RWPE2 (cell line): Measurements from ENCODE around the gene TMX2.
A peak's percentile ranks its signal among the peaks of the same experiment; 100 is the strongest.

ENCODE experiments used
- ATAC-seq: fragments of 200-7000 bp; cut with Tn5 transposase; 3 replicates; pipeline ENCODE4 v1.9.1; 2021; ENCODE audit warnings: low read depth
- DNase-seq: peaks from one replicate; pipeline ENCODE4 v3.0.0-alpha.2; 2020; ENCODE audit warnings: low spot score
- H3K27ac ChIP-seq: fragments of 450-650 bp; 2 replicates; pipeline ENCODE4 v1.5.1; 2017; ENCODE audit warnings: mild to moderate bottlenecking; ENCODE audit not compliant: poor library complexity, severe bottlenecking
- H3K27me3 ChIP-seq: fragments of 250-450 bp; sonication (Bioruptor Pico); 2 replicates; pipeline ENCODE4 v1.5.1; 2021; ENCODE audit warnings: mild to moderate bottlenecking, moderate library complexity; ENCODE audit not compliant: insufficient read depth, poor library complexity, severe bottlenecking
- H3K36me3 ChIP-seq: fragments of 250-450 bp; sonication (Bioruptor Pico); 2 replicates; pipeline ENCODE4 v1.5.1; 2020; ENCODE audit warnings: low read depth, mild to moderate bottlenecking, moderate library complexity
- H3K4me1 ChIP-seq: fragments of 250-450 bp; sonication (Bioruptor Pico); 2 replicates; pipeline ENCODE4 v1.5.1; 2021; ENCODE audit warnings: mild to moderate bottlenecking, moderate library complexity; ENCODE audit not compliant: insufficient read depth, poor library complexity, severe bottlenecking
- H3K4me3 ChIP-seq: fragments of 250-450 bp; sonication (Bioruptor Pico); 2 replicates; pipeline ENCODE4 v1.5.1; 2021; ENCODE audit warnings: mild to moderate bottlenecking, moderate library complexity; ENCODE audit not compliant: severe bottlenecking
- H3K9me3 ChIP-seq: fragments of 250-450 bp; sonication (Bioruptor Pico); 2 replicates; pipeline ENCODE4 v1.5.1; 2021; ENCODE audit warnings: mild to moderate bottlenecking, moderate library complexity; ENCODE audit not compliant: severe bottlenecking
- TF ChIP-seq, protein P1 (sequence below): fragments of 450-650 bp; IDR thresholded peaks from one replicate; pipeline ENCODE4 v1.5.1; 2017; ENCODE audit warnings: mild to moderate bottlenecking, moderate library complexity; ENCODE audit not compliant: poor library complexity, severe bottlenecking

Gene TMX2

DNA sequence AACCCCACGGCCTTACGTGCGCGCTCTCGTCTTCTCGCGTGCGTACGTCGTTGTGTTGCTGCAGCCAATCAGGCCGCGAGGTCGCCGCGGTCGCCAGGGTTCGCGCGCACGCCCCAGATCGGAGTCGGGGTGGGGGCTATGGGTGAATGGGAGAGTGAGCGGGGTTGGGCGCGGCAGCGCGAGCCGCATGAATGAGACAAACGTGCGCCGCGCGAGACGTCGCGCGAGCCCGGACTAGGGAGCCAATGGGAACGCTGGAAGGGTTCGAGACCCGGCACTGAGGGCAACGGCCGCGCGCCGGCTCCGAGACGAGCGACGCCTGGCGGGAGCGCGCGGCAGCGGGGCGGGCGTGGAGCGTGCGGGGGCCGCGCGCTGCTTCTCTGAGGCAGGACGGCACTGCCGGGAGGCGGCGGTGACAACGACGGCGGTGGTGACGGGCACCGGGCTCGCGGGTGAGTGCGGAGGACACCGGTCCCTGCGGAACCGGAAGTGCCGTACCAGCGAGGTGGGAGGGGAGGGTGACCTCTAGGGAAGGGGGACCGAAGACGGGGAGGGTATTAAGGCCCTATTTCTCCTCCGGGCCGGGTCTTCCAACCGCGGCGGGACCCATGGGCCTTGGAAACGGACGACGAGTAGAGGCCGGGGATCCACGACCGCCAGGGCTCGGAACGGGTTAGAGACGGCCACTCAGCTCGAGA lies 44.5 kb upstream of the TMX2 start, which contains the start of gene ZDHHC5:
TSS of gene ZDHHC5 (plus strand) at position 379 of the 698 bp plus-strand sequence. CDS start 4,977 bp downstream, outside the sequence.
- TF ChIP-seq, protein P1, sequence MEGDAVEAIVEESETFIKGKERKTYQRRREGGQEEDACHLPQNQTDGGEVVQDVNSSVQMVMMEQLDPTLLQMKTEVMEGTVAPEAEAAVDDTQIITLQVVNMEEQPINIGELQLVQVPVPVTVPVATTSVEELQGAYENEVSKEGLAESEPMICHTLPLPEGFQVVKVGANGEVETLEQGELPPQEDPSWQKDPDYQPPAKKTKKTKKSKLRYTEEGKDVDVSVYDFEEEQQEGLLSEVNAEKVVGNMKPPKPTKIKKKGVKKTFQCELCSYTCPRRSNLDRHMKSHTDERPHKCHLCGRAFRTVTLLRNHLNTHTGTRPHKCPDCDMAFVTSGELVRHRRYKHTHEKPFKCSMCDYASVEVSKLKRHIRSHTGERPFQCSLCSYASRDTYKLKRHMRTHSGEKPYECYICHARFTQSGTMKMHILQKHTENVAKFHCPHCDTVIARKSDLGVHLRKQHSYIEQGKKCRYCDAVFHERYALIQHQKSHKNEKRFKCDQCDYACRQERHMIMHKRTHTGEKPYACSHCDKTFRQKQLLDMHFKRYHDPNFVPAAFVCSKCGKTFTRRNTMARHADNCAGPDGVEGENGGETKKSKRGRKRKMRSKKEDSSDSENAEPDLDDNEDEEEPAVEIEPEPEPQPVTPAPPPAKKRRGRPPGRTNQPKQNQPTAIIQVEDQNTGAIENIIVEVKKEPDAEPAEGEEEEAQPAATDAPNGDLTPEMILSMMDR = peak; percentile 36
- peak within 1 kb of the TSS; percentile 83 for H3K4me3 ChIP-seq
- peak within 1 kb of the TSS; percentile 90 for H3K27ac ChIP-seq
- H3K27me3 ChIP-seq = no peaks in the 10 kb centered on the region
- DNase-seq (peak; percentile 99), ATAC-seq (peak; percentile 92)
- no peaks in the 10 kb centered on the region for H3K9me3 ChIP-seq
- H3K4me1 ChIP-seq = peaks cover 16% of the 10 kb centered on the region
- H3K36me3 ChIP-seq = peaks cover 21% of the 10 kb centered on the region

DNA sequence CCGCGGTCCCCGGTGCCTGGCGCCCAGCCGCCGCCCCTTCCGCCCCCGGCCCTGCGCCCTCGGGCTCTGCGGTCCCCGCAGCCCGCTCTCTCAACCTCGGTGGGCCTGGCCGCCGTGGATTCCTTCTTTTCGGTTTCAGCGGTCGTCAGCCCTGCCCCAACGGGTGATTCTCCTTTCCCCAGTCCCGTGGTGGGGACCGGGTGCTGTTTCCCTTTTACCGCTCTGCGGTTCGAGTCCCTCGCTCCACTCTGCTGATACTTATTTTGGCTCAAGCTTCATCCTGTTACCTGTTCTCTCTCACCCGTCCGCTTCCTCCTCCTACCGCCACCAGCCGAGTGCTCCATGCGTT lies 44.0 kb upstream of the TMX2 start:
- Histone ChIP-seq H3K9me3 (no peaks in the 10 kb centered on the region), H3K36me3 (peaks cover 26% of the 10 kb centered on the region), H3K4me3 (peak overlapping the region; percentile 83), H3K4me1 (peaks cover 16% of the 10 kb centered on the region), H3K27me3 (no peaks in the 10 kb centered on the region), H3K27ac (peak overlapping the region; percentile 90)
- ATAC-seq (peak; percentile 10; the same call in 1 of the 3 replicates), DNase-seq (no peak)
- TF ChIP-seq, protein P1 = no peak

DNA sequence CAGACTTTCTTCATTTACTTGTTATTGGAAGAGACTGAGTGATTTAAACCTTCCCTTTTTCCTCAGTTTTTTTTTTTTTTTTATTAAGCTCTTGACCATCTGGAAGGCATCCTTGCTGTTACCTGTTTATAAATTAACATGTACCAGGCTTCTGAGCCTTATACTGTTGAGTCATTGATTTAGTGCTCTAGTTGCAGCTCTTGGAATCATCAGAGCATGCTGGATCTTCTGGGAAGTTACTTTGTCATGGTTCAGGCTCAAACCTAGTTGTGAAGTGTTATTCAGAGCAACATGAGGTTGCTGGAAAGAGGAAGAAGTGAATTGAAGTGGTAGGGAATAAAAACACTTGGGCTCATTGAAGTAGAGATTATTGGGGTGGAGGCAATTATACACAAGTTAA lies 38.1 kb upstream of the TMX2 start:
- Histone ChIP-seq H3K36me3 (peaks cover 63% of the 10 kb centered on the region), H3K9me3 (no peaks in the 10 kb centered on the region), H3K27me3 (no peaks in the 10 kb centered on the region), H3K27ac (no peak overlapping the region), H3K4me3 (no peak overlapping the region), H3K4me1 (peaks cover 13% of the 10 kb centered on the region)
- DNase-seq (no peak), ATAC-seq (no peak)
- TF ChIP-seq, protein P1 = no peak

DNA sequence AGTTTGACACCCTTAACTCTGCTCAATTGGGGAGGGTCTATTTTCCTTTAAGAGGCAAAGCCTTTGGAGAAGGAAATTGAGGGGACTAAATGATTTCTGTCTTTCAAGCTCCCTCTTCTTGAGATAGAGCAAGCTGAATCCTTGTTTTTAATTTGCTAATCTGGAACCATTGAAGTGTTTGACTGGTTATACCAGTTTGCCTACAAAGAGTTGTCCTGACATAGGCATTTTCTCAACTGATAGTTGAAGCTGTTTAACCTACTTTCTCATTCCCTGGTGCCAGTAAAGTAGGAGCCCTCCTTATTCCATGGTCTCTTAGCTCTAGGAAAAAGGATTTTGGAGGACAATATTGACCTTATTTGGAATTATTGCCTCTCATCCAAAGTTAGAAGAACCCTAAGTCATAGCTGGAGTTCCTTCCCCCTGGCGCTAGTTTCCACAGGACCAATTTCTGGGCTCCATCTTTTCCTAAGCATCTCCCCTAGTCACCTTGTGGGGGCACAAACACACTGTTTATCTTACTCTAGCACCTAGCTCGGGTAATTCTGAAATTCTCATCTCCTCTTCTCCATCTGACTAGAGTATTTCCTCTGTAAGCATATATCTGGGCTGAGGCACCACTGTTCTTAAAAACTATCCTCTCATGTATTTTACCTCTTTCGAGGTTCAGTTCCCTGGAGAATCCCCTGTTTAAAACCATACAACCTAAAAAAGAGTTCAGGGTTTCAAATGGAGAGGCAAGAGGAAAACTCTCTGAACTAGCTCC lies 37.0 kb upstream of the TMX2 start:
- DNase-seq (no peak), ATAC-seq (no peak)
- Histone ChIP-seq H3K4me1 (peaks cover 16% of the 10 kb centered on the region), H3K4me3 (no peak overlapping the region), H3K27me3 (no peaks in the 10 kb centered on the region), H3K36me3 (peaks cover 63% of the 10 kb centered on the region), H3K9me3 (no peaks in the 10 kb centered on the region), H3K27ac (no peak overlapping the region)
- TF ChIP-seq, protein P1 = no peak
